Testis (tissue), 3 donors: ENCODE results near the gene PLEKHG4B. TPM values are rescaled to one million over a fixed set of nuclear protein-coding genes. Genes with fewer than 3 reads are reported as not detected.
"Not testable (repeated sequence)": the region's sequence is repeated elsewhere in the genome, so short reads cannot be mapped to it uniquely, and the experiment has no call there.

Source experiments
- DNase-seq: peaks from one replicate; pipeline ENCODE4 v3.0.0-alpha.2; 2019
- H3K27ac ChIP-seq, 2 donors: fragments of 200-600 bp; sonication (generic); one replicate each; pipeline ENCODE4 v1.5.1; 2019
- H3K27me3 ChIP-seq: fragments of 200-600 bp; sonication (generic); one replicate; pipeline ENCODE4 v1.5.1; 2019
- H3K36me3 ChIP-seq: fragments of 200-600 bp; sonication (generic); one replicate; pipeline ENCODE4 v1.5.1; 2017; ENCODE audit warnings: low read depth; ENCODE audit errors: missing control alignments
- H3K4me1 ChIP-seq: fragments of 200-600 bp; sonication (generic); one replicate; pipeline ENCODE4 v1.5.1; 2019
- H3K4me3 ChIP-seq, 2 donors: fragments of 200-600 bp; sonication (generic); one replicate each; pipeline ENCODE4 v1.5.1; 2017 to 2019
- H3K9me3 ChIP-seq: fragments of 200-600 bp; sonication (generic); one replicate; pipeline ENCODE4 v1.5.1; 2017
- POLR2A ChIP-seq: fragments of 450-650 bp; IDR thresholded peaks from one replicate; pipeline ENCODE4 v1.6.1; 2017; ENCODE audit warnings: antibody characterized with exemption, mild to moderate bottlenecking, moderate library complexity
- WGBS, 2 donors: methylation state at CpG; one replicate each; pipeline ENCODE4 v1.1.5; 2018; 5-methylcytosine and 5-hydroxymethylcytosine counted together
- intact Hi-C: fragments of 100-400 bp; cut with DNase I; formaldehyde crosslinking; loops from one replicate; pipeline ENCODE4 v1.15.1; 2023; ENCODE audit warnings: low total_unique reads
- polyA plus RNA-seq: library from polyadenylated mRNA; stranded (reverse); fragments of 350-450 nt; fragmentation: Illumina TruSeq; extraction: RNeasy Lipid Tissue Mini Kit (QIAGEN cat#74804); gene quantifications from one replicate; pipeline ENCODE4 v1.2.3, GENCODE V29; 2014; ENCODE audit warnings: low read depth, low replicate concordance; ENCODE audit not compliant: insufficient read depth
- total RNA-seq, 2 donors: library from RNA; depleted of rRNA; stranded (reverse); fragments of >200 nt; gene quantifications; one replicate each; pipeline ENCODE4 v1.2.3, GENCODE V29; 2016
- TF ChIP-seq, protein P1 (sequence below), 3 experiments: fragments of 450-650 bp in 2 of 3; fragments of 200-600 bp in 1 of 3; sonication (generic) in 1 of 3; IDR thresholded peaks; one replicate each; pipeline ENCODE4 v1.5.1; 2016 to 2019; ENCODE audit warnings: antibody characterized with exemption in 3 of 3, mild to moderate bottlenecking in 2 of 3, moderate library complexity in 1 of 3

PLEKHG4B gene
- total and polyA plus RNA-seq, 3 donors from 2014 or later, result 3.2 to 6.9 (median 6.0) TPM

DNA sequence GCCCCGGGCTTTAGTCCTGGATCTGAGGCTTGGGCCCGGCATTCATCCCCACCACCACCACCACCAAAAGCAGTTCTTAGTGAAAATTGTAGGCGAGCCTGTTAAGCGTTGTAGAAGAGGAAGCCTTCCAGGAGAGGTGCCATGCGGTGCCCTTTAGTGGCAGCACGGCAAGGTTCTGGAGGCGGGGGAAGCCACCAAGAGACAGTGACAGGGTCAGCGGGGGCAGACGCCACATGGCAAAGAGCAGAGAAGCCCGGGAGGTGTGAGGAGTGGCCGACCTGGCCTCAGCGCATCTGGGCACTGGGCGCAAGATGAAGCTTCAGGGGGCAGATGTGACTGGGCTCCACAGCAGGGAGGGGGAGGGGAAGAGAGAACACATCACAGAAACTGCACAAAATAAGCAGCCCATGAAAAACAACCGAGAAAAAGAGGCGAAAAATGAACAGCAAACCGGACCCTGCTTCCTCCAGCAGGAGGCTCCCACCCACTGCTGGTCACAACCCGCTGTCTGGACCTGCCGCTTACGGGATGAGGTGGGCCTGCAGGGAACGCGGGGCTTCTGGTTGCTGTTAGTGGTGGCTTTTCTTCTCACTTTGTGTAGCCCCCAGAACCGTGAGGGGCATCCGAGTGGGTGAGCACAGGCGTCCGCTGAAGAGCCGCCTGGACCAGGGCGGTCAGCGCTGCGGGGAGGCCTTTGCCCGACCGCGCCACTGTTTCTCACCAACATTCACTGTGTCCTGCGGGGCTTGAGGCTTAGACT lies 103.6 kb downstream of the PLEKHG4B start:
- 81 to 85% methylated on average over 33 of the region's 33 CpGs for WGBS, 2 donors

DNA sequence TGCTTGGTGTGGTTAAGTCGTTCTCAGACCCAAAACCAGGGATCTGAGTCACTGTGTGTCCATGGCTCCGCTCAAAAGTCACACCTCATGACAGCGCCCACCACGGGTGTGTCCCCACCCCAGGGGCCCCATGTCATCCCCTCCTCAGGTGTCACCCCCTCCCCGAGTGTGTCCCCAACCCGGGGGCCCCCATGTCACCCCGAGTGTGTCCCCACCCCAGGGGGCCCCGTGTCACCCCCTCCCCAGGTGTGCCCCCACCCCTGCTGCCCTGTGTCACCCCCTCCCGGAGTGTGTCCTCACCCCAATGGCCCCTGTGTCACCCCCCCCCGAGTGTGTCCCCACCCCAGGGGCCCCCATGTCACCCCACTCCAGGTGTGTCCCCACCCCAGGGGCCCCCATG lies 104.4 kb downstream of the PLEKHG4B start:
- no peaks in the 10 kb centered on the region for H3K36me3 ChIP-seq
- intact Hi-C loops, result no loop called here
- H3K9me3 ChIP-seq, result no peaks in the 10 kb centered on the region
- H3K27me3 ChIP-seq, result no peaks in the 10 kb centered on the region
- no peak overlapping the region for H3K4me3 ChIP-seq
- no peak for DNase-seq
- 91 to 92% methylated on average over 2 to 9 of the region's 10 CpGs for WGBS, 2 donors
- TF ChIP-seq, protein P1, sequence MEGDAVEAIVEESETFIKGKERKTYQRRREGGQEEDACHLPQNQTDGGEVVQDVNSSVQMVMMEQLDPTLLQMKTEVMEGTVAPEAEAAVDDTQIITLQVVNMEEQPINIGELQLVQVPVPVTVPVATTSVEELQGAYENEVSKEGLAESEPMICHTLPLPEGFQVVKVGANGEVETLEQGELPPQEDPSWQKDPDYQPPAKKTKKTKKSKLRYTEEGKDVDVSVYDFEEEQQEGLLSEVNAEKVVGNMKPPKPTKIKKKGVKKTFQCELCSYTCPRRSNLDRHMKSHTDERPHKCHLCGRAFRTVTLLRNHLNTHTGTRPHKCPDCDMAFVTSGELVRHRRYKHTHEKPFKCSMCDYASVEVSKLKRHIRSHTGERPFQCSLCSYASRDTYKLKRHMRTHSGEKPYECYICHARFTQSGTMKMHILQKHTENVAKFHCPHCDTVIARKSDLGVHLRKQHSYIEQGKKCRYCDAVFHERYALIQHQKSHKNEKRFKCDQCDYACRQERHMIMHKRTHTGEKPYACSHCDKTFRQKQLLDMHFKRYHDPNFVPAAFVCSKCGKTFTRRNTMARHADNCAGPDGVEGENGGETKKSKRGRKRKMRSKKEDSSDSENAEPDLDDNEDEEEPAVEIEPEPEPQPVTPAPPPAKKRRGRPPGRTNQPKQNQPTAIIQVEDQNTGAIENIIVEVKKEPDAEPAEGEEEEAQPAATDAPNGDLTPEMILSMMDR (IDR thresholded peaks at IDR 0.05), result no peak
- no peak for TF ChIP-seq POLR2A
- H3K4me1 ChIP-seq, result no peaks in the 10 kb centered on the region
- H3K27ac ChIP-seq, result no peak overlapping the region

More for the DNA sequence above, 103.6 kb downstream of the PLEKHG4B start:
- no peak for DNase-seq
- Histone ChIP-seq H3K36me3 (no peaks in the 10 kb centered on the region), H3K27me3 (no peaks in the 10 kb centered on the region), H3K4me3 (no peak overlapping the region), H3K27ac (no peak overlapping the region), H3K9me3 (no peaks in the 10 kb centered on the region), H3K4me1 (no peaks in the 10 kb centered on the region)
- no peak for TF ChIP-seq POLR2A
- TF ChIP-seq, protein P1 (IDR thresholded peaks at IDR 0.05), result no peak
- intact Hi-C loops, result no loop called here

DNA sequence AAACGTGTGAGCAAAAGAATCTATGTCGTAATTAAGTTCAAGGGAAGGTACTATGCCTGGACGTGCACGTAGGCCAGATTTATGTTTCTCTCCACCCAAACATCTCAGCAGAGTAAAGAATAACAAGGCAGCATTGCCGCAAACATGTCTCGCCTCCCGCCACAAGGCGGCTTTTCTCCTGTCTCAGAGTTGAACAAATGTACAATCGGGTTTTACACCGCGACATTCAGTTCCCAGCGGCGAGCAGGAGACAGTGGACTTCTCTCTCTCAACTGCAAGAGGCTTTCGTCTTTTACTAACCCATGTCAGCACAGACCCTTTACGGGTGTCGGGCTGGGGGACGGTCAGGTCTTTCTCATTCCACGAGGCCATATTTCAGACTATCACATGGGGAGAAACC lies 105.1 kb downstream of the PLEKHG4B start:
- intact Hi-C loops, H3K4me3 ChIP-seq, H3K4me1 ChIP-seq, H3K27ac ChIP-seq, H3K27me3 ChIP-seq, H3K9me3 ChIP-seq, DNase-seq, H3K36me3 ChIP-seq: not testable (repeated sequence)
- 31 to 39% methylated on average over 15 to 18 of the region's 18 CpGs for WGBS, 2 donors

DNA sequence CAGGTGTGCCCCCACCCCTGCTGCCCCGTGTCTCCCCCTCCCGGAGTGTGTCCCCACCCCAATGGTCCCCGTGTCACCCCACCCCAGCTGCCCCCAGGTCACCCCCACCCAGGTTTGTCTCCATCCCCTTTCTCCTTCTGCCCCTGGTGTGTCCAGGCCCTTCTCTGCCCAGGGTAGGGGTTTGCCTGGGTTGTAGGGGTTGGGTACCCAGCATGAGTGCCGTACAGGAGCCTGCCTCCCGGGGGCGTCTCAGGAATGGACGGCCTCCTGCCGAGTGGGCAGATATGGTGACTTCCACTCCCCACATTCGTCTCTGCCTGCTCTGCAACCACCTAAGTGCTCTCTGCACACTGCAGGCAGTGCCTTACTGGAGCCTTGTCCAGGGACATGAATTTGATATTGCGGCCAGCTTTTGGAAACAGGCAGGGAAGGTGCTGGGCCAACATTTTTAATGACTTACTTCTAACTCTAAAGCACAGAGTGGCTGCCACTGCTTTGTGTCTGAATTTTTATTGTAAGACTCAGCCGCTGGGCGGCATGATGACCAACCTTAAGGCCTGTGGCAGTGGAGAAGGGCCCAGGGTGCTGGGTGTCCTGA lies 106.0 kb downstream of the PLEKHG4B start:
- DNase-seq, result no peak
- intact Hi-C loops, result no loop called here
- H3K27ac ChIP-seq, result no peak overlapping the region
- no peaks in the 10 kb centered on the region for H3K36me3 ChIP-seq
- H3K4me3 ChIP-seq, result no peak overlapping the region
- no peaks in the 10 kb centered on the region for H3K9me3 ChIP-seq
- WGBS, 2 donors, result 80 to 86% methylated on average over 11 to 12 of the region's 12 CpGs
- TF ChIP-seq POLR2A, result no peak
- TF ChIP-seq, protein P1 (IDR thresholded peaks at IDR 0.05), result no peak
- H3K4me1 ChIP-seq, result no peaks in the 10 kb centered on the region
- H3K27me3 ChIP-seq, result no peaks in the 10 kb centered on the region

DNA sequence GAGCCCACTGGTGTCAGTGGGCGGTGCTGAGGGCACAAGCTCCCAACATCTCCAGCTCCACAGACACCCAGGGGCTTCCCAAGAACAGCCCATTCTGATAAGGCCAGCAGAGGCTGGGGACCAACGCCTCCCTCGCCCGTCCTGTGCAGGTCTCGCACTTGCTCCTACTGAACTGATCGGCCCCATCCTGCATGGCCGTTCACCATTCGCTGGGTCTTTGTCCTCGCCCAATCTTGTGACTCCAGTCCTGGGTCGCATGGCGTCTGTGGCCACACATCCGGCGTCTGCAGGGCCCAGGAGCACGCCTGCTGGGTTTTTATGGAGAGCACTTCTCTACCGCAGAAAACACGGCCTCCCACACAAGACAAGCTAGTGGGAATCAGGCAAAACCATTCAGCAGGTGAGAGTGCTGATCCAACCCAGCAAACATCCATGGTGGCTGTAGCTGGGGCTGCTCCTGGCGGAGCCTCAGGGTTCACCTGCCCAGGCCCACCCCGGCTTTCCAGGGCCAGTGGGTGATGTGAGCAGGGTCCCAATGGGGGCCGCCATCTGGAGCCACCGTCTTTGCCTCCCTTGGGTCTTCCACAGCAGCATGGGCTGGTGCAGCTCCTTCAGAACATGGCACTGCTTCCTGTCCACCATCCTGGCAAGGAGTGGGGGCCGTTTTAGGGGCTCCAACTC lies 106.7 kb downstream of the PLEKHG4B start:
- H3K27ac ChIP-seq, result no peak overlapping the region
- H3K4me3 ChIP-seq, result no peak overlapping the region
- no peaks in the 10 kb centered on the region for H3K27me3 ChIP-seq
- H3K4me1 ChIP-seq, result no peaks in the 10 kb centered on the region
- no peaks in the 10 kb centered on the region for H3K36me3 ChIP-seq
- DNase-seq, result no peak
- 92 to 96% methylated on average over 12 to 21 of the region's 21 CpGs for WGBS, 2 donors
- intact Hi-C loops, result no loop called here
- no peaks in the 10 kb centered on the region for H3K9me3 ChIP-seq
- TF ChIP-seq, protein P1 (IDR thresholded peaks at IDR 0.05), result no peak
- TF ChIP-seq POLR2A, result no peak
